Osteocyte (in vitro differentiated cells): Measurements from ENCODE around the gene DDIAS. TPM values are rescaled to one million over a fixed set of nuclear protein-coding genes. Genes with fewer than 3 reads are reported as not detected.
"Not testable (repeated sequence)": the region's sequence is repeated elsewhere in the genome, so short reads cannot be mapped to it uniquely, and the experiment has no call there.

Experiments
- DNase-seq: peaks from one replicate; pipeline ENCODE4 v3.0.0; 2021; ENCODE audit warnings: mixed read lengths; ENCODE audit not compliant: unreplicated experiment; ENCODE audit errors: extremely low spot score
- H3K27ac Mint-ChIP-seq: one replicate; pipeline ENCODE4 v1.8.0; 2021; ENCODE audit warnings: mild to moderate bottlenecking, mixed read lengths; ENCODE audit not compliant: unreplicated experiment
- H3K27me3 Mint-ChIP-seq: one replicate; pipeline ENCODE4 v1.8.0; 2021; ENCODE audit warnings: mixed read lengths; ENCODE audit not compliant: unreplicated experiment
- H3K36me3 Mint-ChIP-seq: one replicate; pipeline ENCODE4 v1.8.0; 2021; ENCODE audit warnings: mixed read lengths; ENCODE audit not compliant: unreplicated experiment
- H3K4me1 Mint-ChIP-seq: one replicate; pipeline ENCODE4 v1.8.0; 2021; ENCODE audit warnings: mixed read lengths; ENCODE audit not compliant: unreplicated experiment
- H3K4me3 Mint-ChIP-seq: one replicate; pipeline ENCODE4 v1.8.0; 2021; ENCODE audit warnings: mild to moderate bottlenecking, moderate library complexity, mixed read lengths; ENCODE audit not compliant: unreplicated experiment
- H3K9me3 Mint-ChIP-seq: one replicate; pipeline ENCODE4 v1.8.0; 2021; ENCODE audit warnings: mixed read lengths; ENCODE audit not compliant: unreplicated experiment
- CTCF ChIP-seq: fragments of 200-600 bp; sonication (generic); IDR thresholded peaks from 2 replicates; pipeline ENCODE4 v1.5.0; 2021; ENCODE audit warnings: antibody characterized with exemption, mild to moderate bottlenecking, moderate library complexity
- total RNA-seq: library from RNA; stranded (reverse); gene quantifications from 2 replicates; pipeline ENCODE4 v1.2.1, GENCODE V29; 2021

The DDIAS gene
- total RNA-seq, 1 donor from 2014 or later, result 2.9 TPM

DNA sequence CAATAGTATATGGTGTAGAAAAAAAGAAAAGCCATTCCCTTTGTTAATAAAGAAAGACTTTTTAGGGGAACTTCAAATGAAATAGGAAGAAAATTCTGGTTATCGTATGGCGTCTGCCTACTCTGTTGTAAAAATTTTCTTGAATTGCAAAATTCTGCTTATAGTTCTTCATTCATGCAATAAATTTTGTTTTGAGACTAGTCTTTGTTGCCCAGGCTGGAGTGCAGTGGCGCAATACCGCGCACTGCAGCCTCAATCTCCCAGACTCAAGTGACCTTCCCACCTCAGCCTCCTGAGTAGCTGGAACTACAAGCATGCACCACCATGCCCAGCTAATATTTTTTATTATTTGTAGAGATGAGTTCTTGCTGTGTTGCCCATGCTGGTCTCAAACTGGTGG, 5.8 kb downstream of the DDIAS start:
- Mint-ChIP-seq H3K4me1 (peaks cover 20% of the 10 kb centered on the region), H3K4me3 (peak overlapping the region; percentile 52), H3K27me3 (no peaks in the 10 kb centered on the region), H3K27ac (no peak overlapping the region), H3K36me3 (no peaks in the 10 kb centered on the region), H3K9me3 (peaks cover 8% of the 10 kb centered on the region)
- no peak for TF ChIP-seq CTCF
- DNase-seq, result no peak

DNA sequence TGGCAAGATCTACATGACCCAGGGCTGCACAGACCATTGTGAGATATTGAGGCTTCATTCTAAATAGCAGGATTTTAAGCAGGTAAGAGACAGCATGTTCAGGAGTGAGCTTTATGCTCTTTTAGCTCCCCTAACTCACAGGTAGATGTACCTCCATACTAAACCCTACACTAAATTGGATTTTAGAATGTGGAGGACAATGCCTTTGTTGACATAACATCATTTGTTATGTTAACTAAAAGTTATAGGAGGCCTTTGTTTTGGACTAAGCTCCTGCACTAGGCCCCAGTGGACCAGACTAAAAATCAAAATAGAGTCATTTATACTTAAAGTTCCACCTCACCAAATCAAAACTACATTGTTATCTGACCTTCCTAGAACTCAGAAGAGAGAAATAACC, 6.8 kb downstream of the DDIAS start:
- Mint-ChIP-seq H3K27me3 (no peaks in the 10 kb centered on the region), H3K27ac (no peak overlapping the region), H3K4me1 (peaks cover 18% of the 10 kb centered on the region), H3K4me3 (no peak overlapping the region), H3K9me3 (peaks cover 13% of the 10 kb centered on the region), H3K36me3 (peaks cover 2% of the 10 kb centered on the region)
- no peak for TF ChIP-seq CTCF
- DNase-seq, result no peak

DNA sequence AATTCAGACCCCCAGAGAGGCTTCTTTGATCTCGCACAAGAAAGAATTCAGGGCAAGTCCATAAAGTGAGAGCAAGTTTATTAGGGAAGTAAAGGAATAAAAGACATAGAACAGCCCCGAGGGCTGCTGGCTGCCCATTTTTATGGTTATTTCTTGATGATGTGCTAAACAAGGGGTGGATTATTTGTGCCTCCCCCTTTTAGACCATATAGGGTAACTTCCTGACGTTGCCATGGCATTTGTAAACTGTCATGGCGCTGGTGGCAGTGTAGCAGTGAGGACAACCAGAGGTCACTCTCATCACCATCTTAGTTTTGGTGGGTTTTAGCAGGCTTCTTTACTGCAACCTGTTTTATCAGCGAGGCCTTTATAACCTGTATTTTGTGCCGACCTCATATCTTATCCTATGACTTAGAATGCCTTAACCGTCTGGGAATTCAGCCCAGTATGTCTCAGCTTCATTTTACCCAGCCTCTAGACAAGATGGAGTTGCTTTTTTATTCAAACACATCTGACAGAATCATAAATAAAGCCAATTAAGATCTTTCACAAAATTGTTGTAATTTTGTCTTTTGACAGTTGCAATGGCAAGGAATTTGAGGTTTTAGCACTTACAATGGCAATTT, 7.6 kb downstream of the DDIAS start:
- no peak for TF ChIP-seq CTCF
- no peak overlapping the region for H3K27ac Mint-ChIP-seq
- peaks cover 2% of the 10 kb centered on the region for H3K36me3 Mint-ChIP-seq
- peaks cover 18% of the 10 kb centered on the region for H3K4me1 Mint-ChIP-seq
- H3K27me3 Mint-ChIP-seq, result no peaks in the 10 kb centered on the region
- peaks cover 13% of the 10 kb centered on the region for H3K9me3 Mint-ChIP-seq
- DNase-seq, result no peak
- H3K4me3 Mint-ChIP-seq, result no peak overlapping the region

GRCh38 chr11:82919786-82920185, 18.2 kb downstream of the DDIAS start:
- not testable (repeated sequence) for H3K36me3 Mint-ChIP-seq, H3K27ac Mint-ChIP-seq, H3K4me1 Mint-ChIP-seq, H3K27me3 Mint-ChIP-seq, H3K4me3 Mint-ChIP-seq, H3K9me3 Mint-ChIP-seq, DNase-seq

- H3K27ac Mint-ChIP-seq, H3K4me3 Mint-ChIP-seq, H3K4me1 Mint-ChIP-seq, DNase-seq, H3K27me3 Mint-ChIP-seq, H3K36me3 Mint-ChIP-seq, H3K9me3 Mint-ChIP-seq: not testable (repeated sequence)
Observed at GRCh38 chr11:82920227-82920626, 18.7 kb downstream of the DDIAS start.

DNA sequence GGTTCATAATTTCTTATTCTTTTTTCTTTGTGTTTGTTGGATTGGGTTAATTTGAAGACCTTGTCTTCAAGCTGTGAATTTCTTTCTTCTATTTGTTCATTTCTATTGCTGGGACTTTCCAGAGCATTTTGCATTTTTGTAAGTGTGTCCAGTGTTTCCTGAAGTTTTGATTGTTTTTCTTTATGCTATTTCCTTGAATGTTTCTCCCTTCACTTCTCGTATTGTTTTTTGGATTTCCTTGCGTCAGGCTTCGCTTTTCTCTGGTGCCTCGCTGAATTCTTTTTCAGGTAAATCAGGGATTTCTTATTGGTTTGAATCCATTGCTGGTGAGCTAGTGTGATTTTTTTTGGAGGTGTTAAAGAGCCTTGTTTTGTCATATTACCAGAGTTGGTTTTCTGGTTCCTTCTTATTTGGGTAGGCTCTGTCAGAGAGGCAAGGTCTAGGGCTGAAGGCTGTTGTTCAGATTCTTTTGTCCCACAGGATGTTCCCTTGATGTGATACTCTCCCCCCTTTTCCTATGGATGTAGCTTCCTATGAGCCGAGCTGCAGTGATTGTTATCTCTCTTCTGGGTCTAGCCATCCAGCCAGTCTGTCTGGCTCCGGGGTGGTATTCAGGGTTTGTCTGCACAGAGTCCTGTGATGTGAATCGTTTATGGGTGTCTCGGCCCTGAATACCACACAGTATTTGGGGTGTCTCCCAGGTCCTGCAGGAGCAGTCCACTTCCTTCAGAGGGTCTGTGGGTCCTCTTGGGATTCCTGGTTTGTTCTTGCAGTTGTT, 21.0 kb downstream of the DDIAS start:
- not testable (repeated sequence) for H3K27ac Mint-ChIP-seq, H3K4me3 Mint-ChIP-seq, H3K27me3 Mint-ChIP-seq, DNase-seq, H3K4me1 Mint-ChIP-seq, H3K36me3 Mint-ChIP-seq, H3K9me3 Mint-ChIP-seq
